GM19193 (cell line): Measurements from ENCODE around the gene DUSP12.

Experiments
- POLR2A ChIP-seq: IDR thresholded peaks from 4 replicates; pipeline ENCODE4 v1.6.1; 2011; ENCODE audit not compliant: insufficient read depth, insufficient read length; ENCODE audit errors: extremely low read depth

Gene DUSP12

GRCh38 chr1:161749509-161750407 lies at the start of gene DUSP12:
Gene DUSP12, plus strand, starts transcription at chr1:161749786. Its CDS starts 16 bp downstream, at chr1:161749802.
- peak; percentile 85 for TF ChIP-seq POLR2A

- no peak for TF ChIP-seq POLR2A
Measured at GRCh38 chr1:161702250-161702649, 47.3 kb upstream of the DUSP12 start.

DNA sequence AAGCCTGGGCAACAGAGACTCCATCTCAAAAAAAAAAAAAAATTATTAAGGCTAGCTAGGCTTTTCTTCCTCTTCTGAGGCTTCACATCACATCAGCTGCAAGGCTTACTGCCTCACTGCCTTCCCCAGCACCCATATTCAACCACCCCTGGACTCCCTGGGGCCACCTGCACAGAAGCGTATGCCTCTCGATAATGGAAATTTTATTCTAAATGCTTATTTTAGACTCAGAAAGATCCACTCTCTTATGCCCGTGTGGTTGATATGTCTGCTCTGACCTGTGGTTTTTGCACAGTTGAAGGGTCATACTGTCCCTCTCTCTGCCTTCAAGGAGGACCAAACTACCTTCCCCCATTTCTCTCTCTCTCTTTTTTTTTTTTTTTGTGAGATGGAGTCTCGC lies 44.0 kb upstream of the DUSP12 start:
- no peak for TF ChIP-seq POLR2A

DNA sequence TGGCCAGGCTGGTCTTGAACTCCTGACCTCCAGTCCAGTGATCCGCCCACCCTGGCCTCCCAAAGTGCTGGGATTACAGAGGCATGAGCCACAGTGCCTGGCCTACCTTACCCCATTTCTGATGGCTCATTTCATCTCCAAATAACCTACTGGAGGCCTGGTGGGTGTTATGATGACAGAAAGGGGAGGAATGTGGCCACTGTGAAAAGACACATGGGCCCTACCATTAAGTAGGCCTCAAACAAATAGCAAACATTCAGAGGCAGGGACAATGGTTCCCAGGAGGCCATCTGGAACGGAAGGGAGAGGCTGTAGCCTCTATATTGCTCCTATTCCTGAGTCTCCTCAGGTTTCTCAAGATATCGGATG lies 43.5 kb upstream of the DUSP12 start:
- no peak for TF ChIP-seq POLR2A

DNA sequence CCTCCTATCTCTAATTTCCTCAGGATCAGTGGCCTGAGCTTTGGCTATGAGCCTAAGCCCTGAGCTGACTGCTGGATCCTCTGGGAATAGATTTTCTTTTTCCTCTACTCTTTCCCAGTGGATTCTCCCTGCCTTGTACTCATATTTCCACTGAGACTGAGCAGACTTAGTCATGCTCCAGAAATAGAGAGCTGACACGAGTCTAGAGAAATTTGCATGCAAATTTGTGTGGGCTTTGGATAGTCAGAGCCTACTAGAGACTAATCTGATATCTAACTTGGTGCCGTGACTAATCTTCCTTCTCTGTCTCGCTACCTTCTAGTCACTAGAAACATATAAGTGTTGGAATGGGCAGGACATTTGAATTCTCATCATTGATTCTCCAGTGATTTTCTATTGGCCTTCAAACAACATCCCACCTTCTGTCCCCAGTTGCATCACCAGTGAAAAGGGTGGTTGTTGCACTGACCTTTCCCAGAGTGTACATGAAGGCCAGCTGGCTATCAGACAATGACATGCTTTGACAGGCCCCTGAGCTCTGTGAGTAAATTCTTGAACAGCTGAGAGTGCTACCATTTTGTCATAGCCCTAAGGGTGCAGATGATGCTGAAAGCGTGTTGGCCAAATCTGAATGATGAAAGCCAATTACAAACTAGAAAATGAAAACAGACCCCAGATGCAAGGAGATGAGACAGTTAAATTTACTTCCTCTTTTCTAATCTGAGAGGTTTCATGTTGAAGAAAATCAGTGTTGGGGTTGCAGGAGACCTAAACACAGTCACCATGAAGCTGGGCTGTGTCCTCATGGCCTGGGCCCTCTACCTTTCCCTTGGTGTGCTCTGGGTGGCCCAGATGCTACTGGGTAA lies 42.9 kb upstream of the DUSP12 start, which contains the start of gene FCRLA:
FCRLA (plus strand) TSS at position 748 of the 866 bp plus-strand sequence; CDS start at position 784, 36 bp downstream.
- peak; percentile 83 for TF ChIP-seq POLR2A

DNA sequence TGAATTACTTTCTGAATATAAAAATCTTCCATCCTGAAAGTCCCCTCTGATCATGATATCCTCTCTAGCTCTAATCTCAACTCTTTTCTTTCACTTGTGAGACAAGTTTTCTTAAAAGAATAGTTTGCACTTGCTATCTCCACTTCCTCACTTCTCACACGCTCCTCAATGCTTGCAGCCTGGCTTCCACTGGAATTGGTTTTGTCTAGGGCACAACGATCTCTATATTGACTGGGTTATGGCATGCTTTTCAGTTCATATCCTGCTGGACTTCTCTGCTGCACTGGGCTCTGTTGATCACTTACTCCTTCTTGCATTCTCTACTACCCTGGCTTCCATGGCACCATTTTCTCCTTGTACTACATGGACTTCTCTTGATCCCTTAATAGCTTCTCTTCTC lies 42.1 kb upstream of the DUSP12 start:
- no peak for TF ChIP-seq POLR2A

GRCh38 chr1:161709373-161709772 lies 40.2 kb upstream of the DUSP12 start:
- no peak for TF ChIP-seq POLR2A

DNA sequence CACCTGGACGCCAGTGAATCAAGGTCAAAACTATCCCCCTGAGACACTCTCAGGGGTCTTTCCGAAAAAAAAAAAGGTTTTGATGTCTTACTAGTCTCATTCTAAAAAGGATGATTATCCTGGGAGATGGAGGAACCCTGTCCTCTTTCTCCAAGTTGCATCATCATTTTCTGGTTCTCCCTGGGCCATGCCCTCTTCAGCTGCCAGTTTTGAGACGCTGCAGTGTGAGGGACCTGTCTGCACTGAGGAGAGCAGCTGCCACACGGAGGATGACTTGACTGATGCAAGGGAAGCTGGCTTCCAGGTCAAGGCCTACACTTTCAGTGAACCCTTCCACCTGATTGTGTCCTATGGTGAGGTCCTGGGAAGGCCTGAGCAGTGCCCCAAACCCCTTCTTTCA lies 39.0 kb upstream of the DUSP12 start:
- TF ChIP-seq POLR2A = no peak

DNA sequence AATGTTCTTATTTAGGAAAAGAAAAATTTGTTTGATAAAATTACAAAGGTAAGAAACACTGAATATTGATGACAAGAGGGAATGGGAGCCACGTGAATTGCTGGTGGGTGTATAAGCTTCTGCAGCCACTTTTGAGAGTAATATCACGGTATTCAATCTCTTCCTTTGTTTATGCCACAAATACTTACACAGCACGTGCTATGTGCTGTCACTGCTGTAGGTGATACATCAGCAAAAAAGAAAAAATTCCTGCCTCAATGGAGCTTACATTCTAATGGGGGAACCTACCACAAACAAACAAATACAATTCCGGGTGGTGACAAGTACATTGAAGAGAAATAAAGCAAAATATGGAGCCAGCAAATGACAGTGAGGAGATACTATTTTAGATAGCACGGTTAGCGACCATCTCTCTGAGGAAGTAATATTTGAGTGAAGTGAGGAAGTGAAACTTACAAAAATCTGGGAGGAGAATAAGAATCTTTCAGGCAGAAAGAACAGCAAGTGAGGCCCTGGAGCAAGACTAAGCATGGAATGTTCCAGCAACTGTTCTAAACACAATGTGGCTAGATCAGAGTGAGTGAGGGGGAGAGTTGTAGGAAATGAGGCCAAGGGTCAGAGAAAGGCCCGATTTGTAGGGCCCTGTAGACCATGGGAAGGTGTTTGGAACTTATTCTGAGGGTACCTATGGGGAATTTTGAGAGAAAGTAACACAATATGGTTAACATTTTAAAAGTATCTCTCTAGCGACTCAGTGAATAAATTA lies 30.8 kb upstream of the DUSP12 start:
- TF ChIP-seq POLR2A = no peak

GRCh38 chr1:161719325-161719611 lies 30.3 kb upstream of the DUSP12 start:
- no peak for TF ChIP-seq POLR2A

GRCh38 chr1:161720422-161720821 lies 29.2 kb upstream of the DUSP12 start:
- no peak for TF ChIP-seq POLR2A

- no peak for TF ChIP-seq POLR2A
Measured at GRCh38 chr1:161720956-161721737, 28.4 kb upstream of the DUSP12 start, which contains the start of gene FCRLB. Gene FCRLB, plus strand, starts transcription at chr1:161721544. Its CDS starts 1,129 bp downstream, at chr1:161722673.

GRCh38 chr1:161721738-161722343 lies 27.7 kb upstream of the DUSP12 start:
- no peak for TF ChIP-seq POLR2A

GRCh38 chr1:161722406-161722805 lies 27.2 kb upstream of the DUSP12 start:
- no peak for TF ChIP-seq POLR2A
